Stomach (tissue), 9 donors: Measurements from ENCODE around the gene RASD2. TPM values are rescaled to one million over a fixed set of nuclear protein-coding genes. Genes with fewer than 3 reads are reported as not detected.

ENCODE experiments used
- DNase-seq, 2 donors: peaks; one replicate each; pipeline versions ENCODE4 v3.0.0 to v3.0.0-alpha.2; 2013 to 2019
- H3K27ac ChIP-seq, 5 donors: fragments of 200-600 bp in 4 of 5; sonication (generic) in 4 of 5; one replicate each; pipeline ENCODE4 v1.5.1; 2013 to 2019; ENCODE audit warnings: mild to moderate bottlenecking in 1 of 5, moderate library complexity in 1 of 5
- H3K27me3 ChIP-seq, 3 donors: fragments of 200-600 bp; sonication (generic); one replicate each; pipeline ENCODE4 v1.5.1; 2017 to 2019; ENCODE audit warnings: mixed run types in 1 of 3
- H3K36me3 ChIP-seq, 4 donors: fragments of 200-600 bp; sonication (generic); 1 replicate in 3 of 4; 2 replicates in 1 of 4; pipeline ENCODE4 v1.5.1; 2016 to 2019
- H3K4me1 ChIP-seq, 4 donors: fragments of 200-600 bp; sonication (generic); one replicate each; pipeline ENCODE4 v1.5.1; 2016 to 2019
- H3K4me3 ChIP-seq, 4 donors: fragments of 200-600 bp; sonication (generic) in 3 of 4; one replicate each; pipeline ENCODE4 v1.5.1; 2016 to 2019; ENCODE audit warnings: mild to moderate bottlenecking in 1 of 4
- H3K9me3 ChIP-seq, 4 donors: fragments of 200-600 bp; sonication (generic); one replicate each; pipeline ENCODE4 v1.5.1; 2016 to 2019
- EP300 ChIP-seq: sonication (generic); formaldehyde crosslinking; IDR thresholded peaks from one replicate; pipeline ENCODE4 v1.6.1; 2017; ENCODE audit warnings: antibody characterized with exemption
- POLR2A ChIP-seq, 4 donors: fragments of 450-650 bp; IDR thresholded peaks; one replicate each; pipeline ENCODE4 v1.6.1; 2016; ENCODE audit warnings: antibody characterized with exemption in 4 of 4, control low read depth in 2 of 4, mild to moderate bottlenecking in 1 of 4, moderate library complexity in 1 of 4
- POLR2AphosphoS5 ChIP-seq, 3 donors: sonication (generic); formaldehyde crosslinking; IDR thresholded peaks; one replicate each; pipeline ENCODE4 v1.6.1; 2016; ENCODE audit warnings: antibody characterized with exemption in 3 of 3
- WGBS, 5 donors: extraction: QIAGEN DNeasy Blood & Tissue Kit in 3 of 5; methylation state at CpG; one replicate each; pipeline versions ENCODE4 v1.1.5 to v1.1.7; 2013 to 2018; 5-methylcytosine and 5-hydroxymethylcytosine counted together
- intact Hi-C: fragments of 100-400 bp; cut with DNase I; formaldehyde crosslinking; loops from one replicate; pipeline ENCODE4 v1.15.1; 2023; ENCODE audit warnings: low total_unique reads
- polyA plus RNA-seq, 3 donors: library from polyadenylated mRNA; stranded (reverse); fragments of 200-250 nt; gene quantifications; one replicate each; pipeline ENCODE4 v1.2.3, GENCODE V29; 2013
- total RNA-seq, 5 donors: library from RNA; depleted of rRNA; stranded (reverse); fragments of >200 nt; gene quantifications; one replicate each; pipeline versions ENCODE4 v1.1.0 to v1.2.3, GENCODE V29; 2014 to 2016
- TF ChIP-seq, protein P1 (sequence below), 7 experiments: fragments of 450-650 bp in 4 of 7; fragments of 200-600 bp in 3 of 7; sonication (generic) in 3 of 7; IDR thresholded peaks; one replicate each; pipeline ENCODE4 v1.5.1; 2016 to 2019; ENCODE audit warnings: antibody characterized with exemption in 7 of 7, control low read depth in 2 of 7, mild to moderate bottlenecking in 1 of 7
- donor health status: healthy with polysubstance abuse.
- donor health status: Bipolar disorder and iron deficiency.
- donor health status: healthy.

The RASD2 gene
- total and polyA plus RNA-seq, 8 donors: 0.43 to 3.6 (median 0.72) TPM

- intact Hi-C loops: no loop called here
- 68 to 94% (median 88%) methylated on average over 3 of the region's 3 CpGs for WGBS, 5 donors
Observed at GRCh38 chr22:35558719-35559118, 18.1 kb downstream of the RASD2 start.

GRCh38 chr22:35559354-35560005, 18.8 kb downstream of the RASD2 start:
- WGBS, 5 donors: 75 to 87% (median 82%) methylated on average over 2 of the region's 2 CpGs
- no peak for TF ChIP-seq POLR2AphosphoS5 (IDR thresholded peaks at IDR 0.05)
- TF ChIP-seq EP300: no peak
- TF ChIP-seq, protein P1, sequence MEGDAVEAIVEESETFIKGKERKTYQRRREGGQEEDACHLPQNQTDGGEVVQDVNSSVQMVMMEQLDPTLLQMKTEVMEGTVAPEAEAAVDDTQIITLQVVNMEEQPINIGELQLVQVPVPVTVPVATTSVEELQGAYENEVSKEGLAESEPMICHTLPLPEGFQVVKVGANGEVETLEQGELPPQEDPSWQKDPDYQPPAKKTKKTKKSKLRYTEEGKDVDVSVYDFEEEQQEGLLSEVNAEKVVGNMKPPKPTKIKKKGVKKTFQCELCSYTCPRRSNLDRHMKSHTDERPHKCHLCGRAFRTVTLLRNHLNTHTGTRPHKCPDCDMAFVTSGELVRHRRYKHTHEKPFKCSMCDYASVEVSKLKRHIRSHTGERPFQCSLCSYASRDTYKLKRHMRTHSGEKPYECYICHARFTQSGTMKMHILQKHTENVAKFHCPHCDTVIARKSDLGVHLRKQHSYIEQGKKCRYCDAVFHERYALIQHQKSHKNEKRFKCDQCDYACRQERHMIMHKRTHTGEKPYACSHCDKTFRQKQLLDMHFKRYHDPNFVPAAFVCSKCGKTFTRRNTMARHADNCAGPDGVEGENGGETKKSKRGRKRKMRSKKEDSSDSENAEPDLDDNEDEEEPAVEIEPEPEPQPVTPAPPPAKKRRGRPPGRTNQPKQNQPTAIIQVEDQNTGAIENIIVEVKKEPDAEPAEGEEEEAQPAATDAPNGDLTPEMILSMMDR (IDR thresholded peaks at IDR 0.05): no peak
- TF ChIP-seq POLR2A (IDR thresholded peaks at IDR 0.05): no peak
- Histone ChIP-seq H3K27me3 (peaks cover 0 to 5% (median 0%) of the 10 kb centered on the region in 3 donors), H3K9me3 (no peaks in the 10 kb centered on the region), H3K36me3 (no peaks in the 10 kb centered on the region), H3K27ac (no peak overlapping the region), H3K4me3 (no peak overlapping the region), H3K4me1 (no peaks in the 10 kb centered on the region)
- DNase-seq: no peak
- intact Hi-C loops: no loop called here

More at GRCh38 chr22:35558719-35559118, 18.1 kb downstream of the RASD2 start:
- Histone ChIP-seq H3K9me3 (no peaks in the 10 kb centered on the region), H3K27ac (no peak overlapping the region), H3K36me3 (no peaks in the 10 kb centered on the region), H3K4me1 (no peaks in the 10 kb centered on the region), H3K4me3 (no peak overlapping the region), H3K27me3 (peaks cover 0 to 10% (median 0%) of the 10 kb centered on the region in 3 donors)
- TF ChIP-seq POLR2A (IDR thresholded peaks at IDR 0.05) (no peak), EP300 (no peak), POLR2AphosphoS5 (IDR thresholded peaks at IDR 0.05) (no peak)
- TF ChIP-seq, protein P1 (IDR thresholded peaks at IDR 0.05): no peak
- DNase-seq: no peak

DNA sequence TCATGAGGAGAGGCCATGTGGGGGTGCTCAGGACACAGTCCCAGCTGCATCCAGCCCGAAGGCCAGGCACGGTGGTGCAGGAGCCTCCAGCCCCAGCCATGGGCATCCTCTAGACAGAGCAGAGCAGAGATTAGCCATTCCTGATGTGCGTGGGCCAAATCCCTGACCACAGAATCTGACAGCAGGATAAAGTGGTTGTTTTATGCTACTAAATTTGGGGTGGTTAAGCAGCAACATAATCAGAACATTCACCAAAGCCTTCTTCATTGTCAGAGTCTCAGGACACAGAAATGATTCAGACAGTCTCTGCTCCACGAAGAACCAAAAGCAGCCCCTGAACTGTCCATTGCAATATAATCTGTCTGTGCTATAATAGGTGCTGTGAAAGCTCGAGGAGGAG, 19.7 kb downstream of the RASD2 start:
- no peak for TF ChIP-seq EP300
- TF ChIP-seq, protein P1 (IDR thresholded peaks at IDR 0.05): no peak
- TF ChIP-seq POLR2A (IDR thresholded peaks at IDR 0.05): no peak
- TF ChIP-seq POLR2AphosphoS5 (IDR thresholded peaks at IDR 0.05): no peak
- Histone ChIP-seq H3K9me3 (no peaks in the 10 kb centered on the region), H3K36me3 (no peaks in the 10 kb centered on the region), H3K4me3 (no peak overlapping the region), H3K4me1 (peaks cover 0 to 8% (median 2%) of the 10 kb centered on the region in 4 donors), H3K27me3 (peaks cover 0 to 5% (median 0%) of the 10 kb centered on the region in 3 donors), H3K27ac (no peak overlapping the region)
- no peak for DNase-seq
- intact Hi-C loops: no loop called here
- WGBS, 5 donors: 50 to 71% (median 63%) methylated on average over 5 of the region's 5 CpGs

DNA sequence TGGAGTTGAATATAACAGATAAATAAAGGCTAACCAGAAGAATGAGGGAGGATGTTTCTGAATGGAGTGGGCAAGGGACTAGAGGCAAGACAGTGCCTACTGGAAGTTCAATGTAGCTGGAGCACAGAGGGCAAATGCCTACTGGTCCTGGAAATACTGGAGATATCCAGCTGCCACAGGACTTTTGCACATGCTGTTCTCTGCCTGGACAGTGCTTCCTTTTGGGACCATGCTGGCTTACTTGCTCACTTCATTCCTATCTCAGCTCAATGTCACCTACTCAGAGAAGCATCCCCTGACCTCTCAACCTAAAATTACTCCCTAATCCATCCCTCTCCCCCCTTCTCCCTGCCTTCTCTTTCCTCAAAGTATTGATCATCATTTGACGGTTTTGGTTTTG, 20.2 kb downstream of the RASD2 start:
- TF ChIP-seq POLR2A (IDR thresholded peaks at IDR 0.05) (no peak), EP300 (no peak)
- no peaks in the 10 kb centered on the region for H3K9me3 ChIP-seq
- intact Hi-C loops: no loop called here

More for the DNA sequence above, 20.2 kb downstream of the RASD2 start:
- no peak for DNase-seq
- H3K27ac ChIP-seq: no peak overlapping the region
- peaks cover 0 to 13% (median 4%) of the 10 kb centered on the region in 4 donors for H3K4me1 ChIP-seq
- peaks cover 0 to 5% (median 0%) of the 10 kb centered on the region in 3 donors for H3K27me3 ChIP-seq
- H3K36me3 ChIP-seq: no peaks in the 10 kb centered on the region
- WGBS, 5 donors: 87 to 94% (median 89%) methylated on average over 1 of the region's 1 CpG
- no peak overlapping the region for H3K4me3 ChIP-seq
